NOMO-1 treated with dmso at 0.1 percent for 144 hours (cell line): ENCODE measurements around the gene HOPX.
A peak's percentile ranks its signal among the peaks of the same experiment; 100 is the strongest.
"Not testable (repeated sequence)": the region's sequence is repeated elsewhere in the genome, so short reads cannot be mapped to it uniquely, and the experiment has no call there.

Experiments used
- DNase-seq: peaks from one replicate; lab custom pipeline; 2025; ENCODE audit not compliant: unreplicated experiment; lab: John Stamatoyannopoulos, UW

HOPX gene

GRCh38 chr4:56655627-56656345 lies 25.3 kb downstream of the HOPX start:
- no peak for DNase-seq

DNA sequence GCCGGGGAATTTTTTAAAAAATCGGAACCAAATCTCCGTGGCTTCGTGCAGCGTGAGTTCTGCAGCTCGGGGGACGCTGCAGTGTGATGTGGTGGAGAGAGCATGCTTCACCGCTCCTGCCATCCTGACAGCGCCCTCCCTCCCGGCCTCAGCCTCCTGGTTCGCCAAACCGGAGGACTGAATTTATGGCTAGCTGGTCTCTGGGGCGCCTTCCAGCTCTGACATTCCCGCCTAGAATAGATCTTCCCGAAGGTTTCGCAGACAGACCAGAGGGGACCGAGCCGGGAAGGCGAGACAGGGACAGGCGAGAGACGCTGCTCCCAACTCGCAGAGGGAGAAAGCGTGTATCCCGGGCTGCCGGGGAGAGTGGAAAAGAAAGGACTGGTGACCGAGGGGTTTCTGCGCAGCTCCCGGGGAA lies 25.9 kb downstream of the HOPX start:
- no peak for DNase-seq

- DNase-seq: no peak
Observed at GRCh38 chr4:56654238-56654632, 26.9 kb downstream of the HOPX start.

DNA sequence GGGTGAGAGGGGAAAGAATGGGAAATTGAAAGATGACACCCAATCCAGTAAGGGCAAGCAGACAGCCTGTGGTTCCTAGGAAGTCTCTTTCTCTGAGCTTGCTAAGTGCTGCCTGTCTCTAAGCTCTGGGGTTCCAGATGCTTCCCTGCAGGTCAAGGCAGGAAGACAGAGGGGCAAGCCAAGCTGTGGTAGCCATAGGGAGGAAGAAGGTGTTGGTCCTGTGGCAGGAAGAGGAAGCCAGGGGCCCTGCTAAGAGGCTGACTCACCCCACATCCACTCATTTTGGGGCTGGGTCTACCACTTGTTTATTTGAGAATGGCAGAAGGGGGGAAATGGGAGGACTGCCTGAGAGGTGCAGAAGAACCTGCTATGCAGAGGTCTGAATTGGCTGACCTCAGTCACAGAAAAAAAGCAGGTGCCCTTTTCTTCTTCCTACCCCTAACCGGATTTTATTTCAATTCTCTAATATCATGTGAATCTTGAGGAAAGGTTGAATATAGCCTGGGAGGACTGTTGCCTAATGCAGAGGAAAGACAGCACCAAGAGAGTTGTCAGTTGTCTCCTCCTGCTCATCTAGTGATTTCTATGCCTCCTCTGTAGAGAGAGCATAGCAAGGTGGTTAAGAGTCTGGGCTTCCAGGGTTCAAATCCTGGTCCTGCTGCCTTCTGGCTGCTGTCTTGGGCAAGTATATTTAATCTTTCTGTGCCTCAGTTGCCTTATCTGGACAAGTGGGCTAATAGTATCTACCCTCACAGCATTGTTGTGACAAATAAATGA lies 27.4 kb downstream of the HOPX start:
- DNase-seq: peak; percentile 62

DNA sequence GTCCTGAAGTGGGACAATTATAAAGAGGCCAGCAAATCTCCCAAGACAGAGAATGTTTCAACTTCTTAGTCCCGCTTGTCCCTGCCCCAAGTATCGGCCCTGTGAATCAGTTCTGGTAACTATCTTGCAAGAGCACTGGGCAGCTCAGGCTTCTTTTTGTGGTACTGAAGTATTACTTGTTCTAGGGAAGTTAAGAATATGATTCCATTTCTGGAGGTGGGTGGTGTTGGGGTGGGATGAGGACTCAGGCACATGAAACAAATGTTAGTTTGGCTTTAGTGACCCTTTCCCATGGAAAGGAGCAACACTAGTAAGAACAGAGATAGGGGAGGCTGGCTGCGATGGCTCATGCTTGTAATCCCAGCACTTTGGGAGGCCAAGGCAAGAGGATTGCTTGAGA lies 28.9 kb downstream of the HOPX start:
- DNase-seq: no peak

DNA sequence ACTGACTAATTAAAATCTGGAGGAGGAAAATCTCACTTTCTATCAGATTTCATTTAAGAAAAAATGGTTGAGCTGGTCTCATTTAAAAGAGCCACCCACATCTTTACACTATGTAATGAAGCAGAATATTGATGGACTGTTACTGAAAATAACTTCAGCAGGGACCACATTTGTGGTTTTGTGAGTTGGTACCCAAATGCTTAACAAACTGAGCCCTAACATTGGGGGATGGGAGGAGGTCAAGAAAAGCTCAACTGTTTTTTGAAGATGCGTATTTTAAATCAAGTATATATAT lies 30.1 kb downstream of the HOPX start:
- DNase-seq: no peak

- DNase-seq: no peak
Observed at GRCh38 chr4:56650262-56651055, 30.6 kb downstream of the HOPX start.

DNA sequence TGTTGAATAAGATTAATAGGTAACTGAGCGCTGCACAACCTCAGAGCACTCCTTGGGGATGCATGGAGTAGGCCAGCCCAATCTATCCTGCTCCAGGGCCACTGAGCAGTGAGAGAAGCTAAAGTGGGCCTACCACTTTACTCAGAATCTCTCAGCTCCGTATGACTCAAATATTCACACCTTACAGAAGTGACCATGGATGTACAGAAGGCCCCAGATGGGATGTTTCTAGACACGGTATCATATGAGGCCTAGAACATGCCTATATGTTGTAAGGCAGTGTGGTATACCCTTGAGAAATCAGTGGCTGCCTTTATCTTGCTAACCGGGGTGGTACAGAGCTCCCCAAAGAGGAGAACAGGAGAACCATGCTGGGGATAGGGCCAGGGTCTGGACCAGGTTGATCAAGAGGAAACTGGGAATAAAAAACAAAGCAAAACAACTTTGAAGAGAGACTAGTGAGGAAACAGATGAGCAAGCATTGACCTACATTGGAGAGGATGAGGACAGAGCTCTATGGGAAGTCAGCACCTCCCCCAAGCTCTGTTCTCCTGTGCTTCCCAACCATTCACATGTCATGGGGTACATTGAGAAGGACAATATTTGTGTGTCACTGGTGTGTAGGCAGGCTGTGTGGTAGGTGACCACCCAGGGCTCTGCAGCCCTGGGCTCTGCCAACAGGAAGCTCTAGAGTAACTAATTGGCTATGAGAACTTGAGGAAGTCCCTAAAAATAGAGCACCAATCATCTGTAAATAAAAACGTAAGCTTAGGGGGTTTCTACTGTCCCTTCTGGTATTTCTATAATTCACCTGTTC lies 31.4 kb downstream of the HOPX start:
- DNase-seq: peak; percentile 30

GRCh38 chr4:56648824-56649151 lies 32.3 kb downstream of the HOPX start:
- DNase-seq: no peak

- no peak for DNase-seq
Observed at GRCh38 chr4:56648021-56648823, 32.9 kb downstream of the HOPX start.

GRCh38 chr4:56646341-56646740 lies 34.8 kb downstream of the HOPX start:
- no peak for DNase-seq

GRCh38 chr4:56643596-56643995 lies 37.5 kb downstream of the HOPX start:
- DNase-seq: no peak

GRCh38 chr4:56641494-56642051 lies 39.5 kb downstream of the HOPX start:
- DNase-seq: no peak

DNA sequence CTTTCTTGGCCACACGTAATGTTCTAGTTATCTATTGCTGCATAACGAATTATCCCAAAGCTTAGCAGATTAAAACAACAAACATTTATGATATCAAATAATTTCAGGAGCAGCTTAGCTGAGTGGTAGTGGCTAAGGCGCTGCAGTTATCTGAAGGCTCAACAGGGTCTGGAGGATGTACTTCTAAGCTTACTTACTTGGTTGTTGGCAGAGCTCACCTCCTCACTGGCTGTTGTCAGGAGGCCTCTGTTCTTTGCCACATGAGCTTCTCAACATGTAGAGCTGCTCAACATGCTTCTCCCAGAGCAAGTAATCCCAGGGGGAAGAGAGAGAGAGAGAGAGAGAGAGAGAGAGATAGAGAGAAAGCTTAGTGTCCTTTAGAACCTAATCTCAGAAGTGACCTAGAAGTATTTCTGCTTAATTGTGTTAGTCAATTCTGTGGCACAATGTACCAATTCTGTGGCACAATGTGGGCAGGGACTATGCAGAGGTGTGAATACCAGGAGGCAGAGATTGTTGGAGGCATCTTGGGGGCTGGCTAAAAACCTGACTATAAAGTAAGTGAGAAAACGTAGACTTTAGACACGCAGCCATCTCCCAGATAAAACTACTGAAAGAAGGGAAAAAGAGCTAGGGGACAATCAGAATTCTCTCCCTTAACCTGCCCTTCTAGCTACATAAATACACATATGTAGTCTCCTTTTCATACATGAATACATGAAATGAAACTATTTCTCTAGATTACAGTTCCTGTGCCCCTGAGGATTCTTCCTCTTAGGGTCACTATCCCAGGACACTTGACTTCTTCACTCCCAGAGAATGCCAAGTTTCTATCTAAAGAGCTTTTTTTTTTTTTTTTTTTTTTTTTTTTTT lies 40.2 kb downstream of the HOPX start:
- DNase-seq: no peak

DNA sequence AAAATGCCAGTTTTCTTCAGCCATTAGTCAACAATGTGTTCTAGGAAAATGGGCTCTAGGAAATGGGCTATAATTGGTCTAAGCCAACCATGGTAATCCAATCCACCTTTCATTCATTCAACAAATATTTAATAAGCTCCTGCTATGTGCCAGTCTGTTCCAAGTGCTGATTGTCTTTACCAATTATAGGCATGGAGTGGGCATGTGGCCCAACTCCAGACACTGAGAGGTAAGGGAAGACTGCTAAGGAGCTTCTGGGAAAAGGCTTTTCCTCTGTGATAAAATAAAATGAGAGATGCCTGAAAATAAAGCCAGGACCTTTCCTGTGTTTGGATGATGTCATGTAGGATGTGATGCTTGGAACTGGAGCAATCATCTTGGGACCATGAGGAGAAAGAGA lies 43.3 kb downstream of the HOPX start:
- no peak for DNase-seq

- DNase-seq: no peak
Observed at GRCh38 chr4:56637154-56637553, 43.9 kb downstream of the HOPX start.

DNA sequence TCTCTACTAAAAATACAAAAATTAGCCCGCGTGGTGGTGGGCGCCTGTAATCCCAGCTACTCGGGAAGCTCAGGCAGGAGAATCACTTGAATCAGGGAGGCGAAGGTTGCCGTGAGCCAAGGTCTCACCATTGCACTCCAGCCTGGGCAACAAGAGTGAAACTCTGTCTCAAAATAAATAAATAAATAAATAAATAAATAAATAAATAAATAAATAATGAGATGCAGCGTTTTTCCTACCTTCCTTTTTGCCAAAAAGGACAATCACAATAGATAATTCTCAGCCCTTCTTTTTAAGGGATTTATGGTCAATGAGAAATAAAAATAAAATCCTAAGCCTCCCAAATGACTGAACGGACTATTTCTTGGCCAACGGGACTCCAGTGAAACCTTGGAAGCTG lies 46.1 kb downstream of the HOPX start:
- DNase-seq: not testable (repeated sequence)

GRCh38 chr4:56633486-56633885 lies 47.6 kb downstream of the HOPX start:
- no peak for DNase-seq
